ENCODE data around the gene PCDHGA10. TPM values are rescaled to one million over a fixed set of nuclear protein-coding genes. Genes with fewer than 3 reads are reported as not detected.

Gene PCDHGA10
- total RNA-seq, 1 donor from 2014 or later, result 8.9 TPM

Other genes starting within 250 kb of the PCDHGA10 start
- gene PCDHB7, start 240.3 kb upstream of the PCDHGA10 start, total RNA-seq, result 5.0 TPM
- 4.5 TPM for gene PCDHB8, start 235.2 kb upstream of the PCDHGA10 start, total RNA-seq
- gene PCDHB16, start 230.6 kb upstream of the PCDHGA10 start, total RNA-seq, result 9.5 TPM
- 3.7 TPM for gene PCDHB9, start 225.8 kb upstream of the PCDHGA10 start, total RNA-seq
- gene PCDHB10, start 220.6 kb upstream of the PCDHGA10 start, total RNA-seq, result 5.3 TPM
- 9.9 TPM for gene PCDHB11, start 213.4 kb upstream of the PCDHGA10 start, total RNA-seq
- gene PCDHB12, start 204.3 kb upstream of the PCDHGA10 start, total RNA-seq, result 6.6 TPM
- gene PCDHB13, start 199.1 kb upstream of the PCDHGA10 start, total RNA-seq, result 4.9 TPM
- 5.3 TPM for gene PCDHB14, start 189.6 kb upstream of the PCDHGA10 start, total RNA-seq
- gene PCDHB15, start 167.6 kb upstream of the PCDHGA10 start, total RNA-seq, result 7.3 TPM
- 1.4 TPM for gene SLC25A2, start 108.9 kb upstream of the PCDHGA10 start, total RNA-seq
- gene TAF7, start 92.2 kb upstream of the PCDHGA10 start, total RNA-seq, result 84.3 TPM
- gene PCDHGA1, start 82.5 kb upstream of the PCDHGA10 start, total RNA-seq, result 1.4 TPM
- 13.5 TPM for gene PCDHGA2, start 74.2 kb upstream of the PCDHGA10 start, total RNA-seq
- gene PCDHGA3, start 69.2 kb upstream of the PCDHGA10 start, total RNA-seq, result 6.7 TPM
- gene PCDHGB1, start 62.9 kb upstream of the PCDHGA10 start, total RNA-seq, result 7.8 TPM
- gene PCDHGA4, start 58.0 kb upstream of the PCDHGA10 start, total RNA-seq, result 10.6 TPM
- 10.2 TPM for gene PCDHGB2, start 53.0 kb upstream of the PCDHGA10 start, total RNA-seq
- 8.8 TPM for gene PCDHGA5, start 48.8 kb upstream of the PCDHGA10 start, total RNA-seq
- 9.7 TPM for gene PCDHGB3, start 42.7 kb upstream of the PCDHGA10 start, total RNA-seq
- gene PCDHGA6, start 39.1 kb upstream of the PCDHGA10 start, total RNA-seq, result 10.3 TPM
- 7.3 TPM for gene PCDHGA7, start 30.2 kb upstream of the PCDHGA10 start, total RNA-seq
- gene PCDHGB4, start 25.3 kb upstream of the PCDHGA10 start, total RNA-seq, result 9.0 TPM
- 5.3 TPM for gene PCDHGA8, start 20.4 kb upstream of the PCDHGA10 start, total RNA-seq
- 16.3 TPM for gene PCDHGB5, start 15.0 kb upstream of the PCDHGA10 start, total RNA-seq
- gene PCDHGA9, start 10.2 kb upstream of the PCDHGA10 start, total RNA-seq, result 10.7 TPM
- gene PCDHGB6, start 5.0 kb upstream of the PCDHGA10 start, total RNA-seq, result 12.4 TPM
- gene PCDHGB7, start 4.7 kb downstream of the PCDHGA10 start, total RNA-seq, result 18.9 TPM
- gene PCDHGA11, start 8.1 kb downstream of the PCDHGA10 start, total RNA-seq, result 7.8 TPM
- gene PCDHGA12, start 17.5 kb downstream of the PCDHGA10 start, total RNA-seq, result 12.1 TPM
- gene PCDHGC3, start 63.0 kb downstream of the PCDHGA10 start, total RNA-seq, result 71.4 TPM
- 4.5 TPM for gene PCDHGC4, start 72.0 kb downstream of the PCDHGA10 start, total RNA-seq
- gene PCDHGC5, start 76.1 kb downstream of the PCDHGA10 start, total RNA-seq, result 3.8 TPM
- 92.5 TPM for gene DIAPH1, start 206.0 kb downstream of the PCDHGA10 start, total RNA-seq
- gene HDAC3, start 223.9 kb downstream of the PCDHGA10 start, total RNA-seq, result 47.6 TPM
- 0.85 TPM for gene RELL2, start 224.0 kb downstream of the PCDHGA10 start, total RNA-seq
- gene FCHSD1, start 238.4 kb downstream of the PCDHGA10 start, total RNA-seq, result 33.0 TPM